Colonic mucosa (tissue), 4 donors: ENCODE data around the gene MOCOS. TPM values are rescaled to one million over a fixed set of nuclear protein-coding genes. Genes with fewer than 3 reads are reported as not detected.

Source experiments
- DNase-seq: peaks from one replicate; pipeline ENCODE4 v3.0.0-alpha.2; 2020
- H3K27ac ChIP-seq: fragments of 200-600 bp; one replicate; pipeline ENCODE4 v1.8.0; 2021
- H3K27me3 ChIP-seq: fragments of 200-600 bp; one replicate; pipeline ENCODE4 v1.8.0; 2021
- H3K36me3 ChIP-seq: fragments of 200-600 bp; one replicate; pipeline ENCODE4 v1.8.0; 2021
- H3K4me1 ChIP-seq: fragments of 200-600 bp; one replicate; pipeline ENCODE4 v1.8.0; 2021; ENCODE audit warnings: mild to moderate bottlenecking
- H3K4me3 ChIP-seq: fragments of 200-600 bp; one replicate; pipeline ENCODE4 v1.8.0; 2021
- H3K9ac ChIP-seq, 2 donors: one replicate each; pipeline ENCODE4 v1.7.0; 2013; ENCODE audit warnings: control low read depth in 2 of 2, low read depth in 2 of 2, low read length in 2 of 2
- H3K9me3 ChIP-seq: fragments of 200-600 bp; one replicate; pipeline ENCODE4 v1.8.0; 2021
- CTCF ChIP-seq: fragments of 200-600 bp; IDR thresholded peaks from one replicate; pipeline ENCODE4 v1.8.0; 2022; ENCODE audit warnings: antibody characterized with exemption, mild to moderate bottlenecking
- intact Hi-C: fragments of 100-400 bp; cut with DNase I; formaldehyde crosslinking; loops from one replicate; pipeline ENCODE4 v1.14.1; 2022
- total RNA-seq, 2 donors: library from RNA; stranded (reverse); fragmentation: NEBNext Ultra II Directional in 1 of 2; extraction: Animal tissue kit (Norgen Biotek cat#: 25700) in 1 of 2; gene quantifications; one replicate each; pipeline ENCODE4 v1.2.1, GENCODE V29; 2021
- donor health status: healthy.
- donor health status: DM: no; HTN: no; CAD: no.
- donor health status: DM: no; HTN: no; CAD: no.

The MOCOS gene
- total RNA-seq, 2 donors from 2014 or later, result 6.8 to 10.0 TPM

GRCh38 chr18:36196238-36196995 is 9.1 kb downstream of the MOCOS start:
- Histone ChIP-seq H3K4me3 (no peak overlapping the region), H3K9ac (no peak overlapping the region), H3K27ac (no peak overlapping the region), H3K27me3 (no peaks in the 10 kb centered on the region), H3K9me3 (no peaks in the 10 kb centered on the region), H3K4me1 (no peaks in the 10 kb centered on the region), H3K36me3 (no peaks in the 10 kb centered on the region)
- DNase-seq, result no peak
- no peak for TF ChIP-seq CTCF
- intact Hi-C loops, result no loop called here

GRCh38 chr18:36197511-36198166 is 10.3 kb downstream of the MOCOS start:
- no peak overlapping the region for H3K4me3 ChIP-seq
- H3K9me3 ChIP-seq, result no peaks in the 10 kb centered on the region
- no peak for DNase-seq
- TF ChIP-seq CTCF, result no peak
- H3K4me1 ChIP-seq, result no peaks in the 10 kb centered on the region
- no peak overlapping the region for H3K9ac ChIP-seq
- no peak overlapping the region for H3K27ac ChIP-seq
- no peaks in the 10 kb centered on the region for H3K36me3 ChIP-seq
- no peaks in the 10 kb centered on the region for H3K27me3 ChIP-seq
- intact Hi-C loops, result no loop called here

GRCh38 chr18:36199691-36200295 is 12.5 kb downstream of the MOCOS start:
- no peaks in the 10 kb centered on the region for H3K36me3 ChIP-seq
- H3K4me1 ChIP-seq, result no peaks in the 10 kb centered on the region
- intact Hi-C loops, result no loop called here
- no peak overlapping the region for H3K27ac ChIP-seq
- H3K4me3 ChIP-seq, result no peak overlapping the region
- no peaks in the 10 kb centered on the region for H3K27me3 ChIP-seq
- H3K9ac ChIP-seq, result no peak overlapping the region
- no peak for DNase-seq
- TF ChIP-seq CTCF, result no peak
- H3K9me3 ChIP-seq, result no peaks in the 10 kb centered on the region

- H3K36me3 ChIP-seq, result no peaks in the 10 kb centered on the region
- no peak overlapping the region for H3K27ac ChIP-seq
- no peaks in the 10 kb centered on the region for H3K4me1 ChIP-seq
- no peak overlapping the region for H3K4me3 ChIP-seq
- intact Hi-C loops, result no loop called here
- no peak for TF ChIP-seq CTCF
- H3K9me3 ChIP-seq, result no peaks in the 10 kb centered on the region
- H3K27me3 ChIP-seq, result no peaks in the 10 kb centered on the region
- H3K9ac ChIP-seq, result no peak overlapping the region
- no peak for DNase-seq
Observed at GRCh38 chr18:36200354-36200771, 13.1 kb downstream of the MOCOS start.

- TF ChIP-seq CTCF, result no peak
- no peak for DNase-seq
- Histone ChIP-seq H3K36me3 (no peaks in the 10 kb centered on the region), H3K4me3 (no peak overlapping the region), H3K9me3 (no peaks in the 10 kb centered on the region), H3K27ac (no peak overlapping the region), H3K9ac (no peak overlapping the region), H3K4me1 (no peaks in the 10 kb centered on the region), H3K27me3 (no peaks in the 10 kb centered on the region)
- intact Hi-C loops, result no loop called here
Observed at GRCh38 chr18:36201765-36202164, 14.5 kb downstream of the MOCOS start.
